ENCODE results near the gene SULT1E1. TPM values are rescaled to one million over a fixed set of nuclear protein-coding genes. Genes with fewer than 3 reads are reported as not detected.

Gene SULT1E1
- not detected in 2 replicates for total RNA-seq (2014; rRNA removed; shearing (Covaris generic))

- no peaks in the 10 kb centered on the region for H3K27me3 ChIP-seq (replicated peaks)
- H3K4me1 ChIP-seq (replicated peaks), result no peaks in the 10 kb centered on the region
- no peaks in the 10 kb centered on the region for H3K36me3 ChIP-seq
- H3K27ac ChIP-seq, result no peak within 1 kb of the TSS
- H3K4me3 ChIP-seq, result no peak within 1 kb of the TSS
- no peak for DNase-seq (ENCODE audit: low read depth in 1 of 2, low spot score in 2 of 2)
- H3K9me3 ChIP-seq (replicated peaks), result no peaks in the 10 kb centered on the region
Observed at GRCh38 chr4:69860052-69860451, at the start of gene SULT1E1. SULT1E1 (minus strand) TSS chr4:69860145; CDS start chr4:69857644, 2,501 bp downstream.

- Histone ChIP-seq H3K27me3 (replicated peaks) (no peaks in the 10 kb centered on the region), H3K27ac (no peak overlapping the region)
- no peak for DNase-seq (ENCODE audit: low read depth in 1 of 2, low spot score in 2 of 2)
Observed at GRCh38 chr4:69909195-69909594, 49.2 kb upstream of the SULT1E1 start.

GRCh38 chr4:69907151-69907550 lies 47.2 kb upstream of the SULT1E1 start:
- no peaks in the 10 kb centered on the region for H3K36me3 ChIP-seq
- no peaks in the 10 kb centered on the region for H3K27me3 ChIP-seq (replicated peaks)
- H3K9me3 ChIP-seq (replicated peaks), result no peaks in the 10 kb centered on the region
- no peak overlapping the region for H3K4me3 ChIP-seq
- DNase-seq (ENCODE audit: low read depth in 1 of 2, low spot score in 2 of 2), result no peak
- H3K27ac ChIP-seq, result no peak overlapping the region
- H3K4me1 ChIP-seq (replicated peaks), result no peaks in the 10 kb centered on the region

More at GRCh38 chr4:69909195-69909594, 49.2 kb upstream of the SULT1E1 start:
- Histone ChIP-seq H3K4me3 (no peak overlapping the region), H3K4me1 (replicated peaks) (no peaks in the 10 kb centered on the region), H3K36me3 (no peaks in the 10 kb centered on the region), H3K9me3 (replicated peaks) (no peaks in the 10 kb centered on the region)

GRCh38 chr4:69896530-69897116 lies 36.7 kb upstream of the SULT1E1 start:
- no peak for DNase-seq (ENCODE audit: low read depth in 1 of 2, low spot score in 2 of 2)
- Histone ChIP-seq H3K4me1 (replicated peaks) (no peaks in the 10 kb centered on the region), H3K4me3 (no peak overlapping the region), H3K36me3 (no peaks in the 10 kb centered on the region), H3K9me3 (replicated peaks) (no peaks in the 10 kb centered on the region), H3K27ac (no peak overlapping the region), H3K27me3 (replicated peaks) (no peaks in the 10 kb centered on the region)

GRCh38 chr4:69894721-69895120 lies 34.8 kb upstream of the SULT1E1 start:
- H3K27me3 ChIP-seq (replicated peaks), result no peaks in the 10 kb centered on the region
- H3K4me3 ChIP-seq, result no peak overlapping the region
- no peaks in the 10 kb centered on the region for H3K4me1 ChIP-seq (replicated peaks)
- DNase-seq (ENCODE audit: low read depth in 1 of 2, low spot score in 2 of 2), result no peak
- H3K9me3 ChIP-seq (replicated peaks), result no peaks in the 10 kb centered on the region
- no peak overlapping the region for H3K27ac ChIP-seq
- H3K36me3 ChIP-seq, result no peaks in the 10 kb centered on the region

GRCh38 chr4:69894186-69894585 lies 34.2 kb upstream of the SULT1E1 start:
- DNase-seq (ENCODE audit: low read depth in 1 of 2, low spot score in 2 of 2), result no peak
- Histone ChIP-seq H3K27me3 (replicated peaks) (no peaks in the 10 kb centered on the region), H3K36me3 (no peaks in the 10 kb centered on the region), H3K4me3 (no peak overlapping the region), H3K9me3 (replicated peaks) (no peaks in the 10 kb centered on the region), H3K4me1 (replicated peaks) (no peaks in the 10 kb centered on the region), H3K27ac (no peak overlapping the region)

- Histone ChIP-seq H3K4me1 (replicated peaks) (no peaks in the 10 kb centered on the region), H3K9me3 (replicated peaks) (no peaks in the 10 kb centered on the region), H3K4me3 (no peak overlapping the region), H3K27ac (no peak overlapping the region), H3K36me3 (no peaks in the 10 kb centered on the region), H3K27me3 (replicated peaks) (0 out of 2 replicates have a peak, but pooled peaks cover 2% of the 10 kb centered on the region)
- no peak for DNase-seq (ENCODE audit: low read depth in 1 of 2, low spot score in 2 of 2)
Observed at GRCh38 chr4:69888336-69888735, 28.4 kb upstream of the SULT1E1 start.

GRCh38 chr4:69882150-69882549 lies 22.2 kb upstream of the SULT1E1 start:
- H3K4me3 ChIP-seq, result no peak overlapping the region
- H3K27me3 ChIP-seq (replicated peaks), result 0 out of 2 replicates have a peak, but pooled peaks cover 2% of the 10 kb centered on the region
- H3K9me3 ChIP-seq (replicated peaks), result no peaks in the 10 kb centered on the region
- H3K4me1 ChIP-seq (replicated peaks), result no peaks in the 10 kb centered on the region
- no peak overlapping the region for H3K27ac ChIP-seq
- H3K36me3 ChIP-seq, result no peaks in the 10 kb centered on the region
- DNase-seq (ENCODE audit: low read depth in 1 of 2, low spot score in 2 of 2), result no peak

GRCh38 chr4:69881173-69881773 lies 21.3 kb upstream of the SULT1E1 start:
- Histone ChIP-seq H3K36me3 (no peaks in the 10 kb centered on the region), H3K27ac (no peak overlapping the region), H3K4me3 (no peak overlapping the region), H3K4me1 (replicated peaks) (no peaks in the 10 kb centered on the region), H3K9me3 (replicated peaks) (no peaks in the 10 kb centered on the region), H3K27me3 (replicated peaks) (0 out of 2 replicates have a peak, but pooled peaks cover 1% of the 10 kb centered on the region)
- DNase-seq (ENCODE audit: low read depth in 1 of 2, low spot score in 2 of 2), result no peak

- Histone ChIP-seq H3K9me3 (replicated peaks) (no peaks in the 10 kb centered on the region), H3K27me3 (replicated peaks) (no peaks in the 10 kb centered on the region), H3K27ac (no peak overlapping the region), H3K4me3 (no peak overlapping the region), H3K36me3 (no peaks in the 10 kb centered on the region), H3K4me1 (replicated peaks) (no peaks in the 10 kb centered on the region)
- no peak for DNase-seq (ENCODE audit: low read depth in 1 of 2, low spot score in 2 of 2)
Observed at GRCh38 chr4:69878250-69878649, 18.3 kb upstream of the SULT1E1 start.

- Histone ChIP-seq H3K4me1 (replicated peaks) (no peaks in the 10 kb centered on the region), H3K27ac (no peak overlapping the region)
Observed at GRCh38 chr4:69877453-69877852, 17.5 kb upstream of the SULT1E1 start.

GRCh38 chr4:69876071-69876470 lies 16.1 kb upstream of the SULT1E1 start:
- H3K4me1 ChIP-seq (replicated peaks), result no peaks in the 10 kb centered on the region
- H3K36me3 ChIP-seq, result no peaks in the 10 kb centered on the region
- no peaks in the 10 kb centered on the region for H3K27me3 ChIP-seq (replicated peaks)
- DNase-seq (ENCODE audit: low read depth in 1 of 2, low spot score in 2 of 2), result no peak
- no peaks in the 10 kb centered on the region for H3K9me3 ChIP-seq (replicated peaks)
- no peak overlapping the region for H3K4me3 ChIP-seq
- no peak overlapping the region for H3K27ac ChIP-seq

More at GRCh38 chr4:69877453-69877852, 17.5 kb upstream of the SULT1E1 start:
- H3K36me3 ChIP-seq, result no peaks in the 10 kb centered on the region
- no peak for DNase-seq (ENCODE audit: low read depth in 1 of 2, low spot score in 2 of 2)
- H3K4me3 ChIP-seq, result no peak overlapping the region
- H3K9me3 ChIP-seq (replicated peaks), result no peaks in the 10 kb centered on the region
- no peaks in the 10 kb centered on the region for H3K27me3 ChIP-seq (replicated peaks)

- H3K4me1 ChIP-seq (replicated peaks), result no peaks in the 10 kb centered on the region
- H3K4me3 ChIP-seq, result no peak overlapping the region
- H3K9me3 ChIP-seq (replicated peaks), result no peaks in the 10 kb centered on the region
- DNase-seq (ENCODE audit: low read depth in 1 of 2, low spot score in 2 of 2), result no peak
- no peaks in the 10 kb centered on the region for H3K27me3 ChIP-seq (replicated peaks)
- no peak overlapping the region for H3K27ac ChIP-seq
- H3K36me3 ChIP-seq, result no peaks in the 10 kb centered on the region
Observed at GRCh38 chr4:69875576-69875975, 15.6 kb upstream of the SULT1E1 start.

GRCh38 chr4:69874507-69874906 lies 14.6 kb upstream of the SULT1E1 start:
- Histone ChIP-seq H3K36me3 (no peaks in the 10 kb centered on the region), H3K4me1 (replicated peaks) (no peaks in the 10 kb centered on the region)

More at GRCh38 chr4:69874507-69874906, 14.6 kb upstream of the SULT1E1 start:
- Histone ChIP-seq H3K27ac (no peak overlapping the region), H3K4me3 (no peak overlapping the region), H3K27me3 (replicated peaks) (no peaks in the 10 kb centered on the region), H3K9me3 (replicated peaks) (no peaks in the 10 kb centered on the region)
- no peak for DNase-seq (ENCODE audit: low read depth in 1 of 2, low spot score in 2 of 2)

Measured in SJSA1 (cell line).